ENCODE results near the gene ACE.

Gene ACE

GRCh38 chr17:63442074-63442473 lies 34.8 kb upstream of the ACE start:
- no peak for DNase-seq
- H3K27ac ChIP-seq: peak overlapping the region; percentile 22; the same call in 1 of the 2 replicates
- no peaks in the 10 kb centered on the region for H3K9me3 ChIP-seq (ENCODE audit: severe bottlenecking)
- no peaks in the 10 kb centered on the region for H3K27me3 ChIP-seq (ENCODE audit: insufficient read depth, low read depth, severe bottlenecking)
- no peak for TF ChIP-seq CTCF (IDR thresholded peaks at IDR 0.05; ENCODE audit: low read depth, low read length)
- H3K4me3 ChIP-seq (ENCODE audit: low read depth, low read length): no peak overlapping the region
- no peaks in the 10 kb centered on the region for H3K36me3 ChIP-seq

DNA sequence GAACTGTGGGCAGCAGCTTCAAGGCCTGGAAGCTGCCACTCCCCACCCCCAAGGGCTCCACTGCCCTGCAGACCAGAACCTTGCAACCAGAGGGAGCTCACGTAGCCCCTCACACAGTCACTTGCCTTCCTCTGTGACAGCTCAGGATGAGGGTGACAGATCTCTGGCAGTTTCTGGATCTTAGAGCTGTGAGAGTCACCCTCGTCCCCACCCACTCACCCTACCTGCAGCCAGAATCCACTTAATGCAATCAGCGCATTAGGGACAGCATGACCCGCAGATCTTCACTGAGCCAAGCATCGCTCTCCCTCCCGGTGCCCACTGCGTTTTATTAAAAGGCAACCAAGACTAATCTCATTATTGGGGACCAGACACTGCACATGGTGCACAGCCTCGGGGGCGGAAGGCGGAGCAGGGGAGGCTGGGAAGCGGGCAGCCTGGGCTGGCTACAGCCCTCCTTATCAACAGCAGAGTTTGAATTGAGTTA lies 34.3 kb upstream of the ACE start:
- DNase-seq: peak; percentile 92
- TF ChIP-seq CTCF (IDR thresholded peaks at IDR 0.05; ENCODE audit: low read depth, low read length): peak; percentile 92
- Histone ChIP-seq H3K27me3 (ENCODE audit: insufficient read depth, low read depth, severe bottlenecking) (no peaks in the 10 kb centered on the region), H3K27ac (peak overlapping the region; percentile 41), H3K36me3 (no peaks in the 10 kb centered on the region), H3K9me3 (ENCODE audit: severe bottlenecking) (no peaks in the 10 kb centered on the region), H3K4me3 (ENCODE audit: low read depth, low read length) (no peak overlapping the region)

GRCh38 chr17:63443053-63443452 lies 33.8 kb upstream of the ACE start:
- no peak for DNase-seq
- Histone ChIP-seq H3K27ac (peak overlapping the region; percentile 41), H3K27me3 (ENCODE audit: insufficient read depth, low read depth, severe bottlenecking) (no peaks in the 10 kb centered on the region), H3K36me3 (no peaks in the 10 kb centered on the region), H3K9me3 (ENCODE audit: severe bottlenecking) (no peaks in the 10 kb centered on the region), H3K4me3 (ENCODE audit: low read depth, low read length) (no peak overlapping the region)
- TF ChIP-seq CTCF (IDR thresholded peaks at IDR 0.05; ENCODE audit: low read depth, low read length): no peak

DNA sequence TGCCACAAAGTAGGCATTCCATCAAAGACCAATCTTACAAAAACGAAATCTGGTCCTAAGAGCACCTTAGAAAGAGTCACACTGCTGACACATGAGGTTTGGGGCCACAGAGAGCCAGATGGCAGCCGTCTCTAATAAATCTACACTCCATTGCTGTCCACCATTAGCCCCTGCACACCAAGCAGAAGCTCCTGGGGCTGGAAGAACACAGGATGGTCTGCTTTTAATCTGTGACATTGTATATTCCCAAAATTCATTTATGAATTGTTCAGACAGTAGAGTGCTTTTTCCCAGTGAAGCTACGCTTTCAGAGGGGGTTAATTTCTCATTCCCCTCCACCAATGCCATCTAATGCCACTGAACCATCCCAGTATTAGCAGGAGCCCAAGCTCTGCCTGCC lies 32.4 kb upstream of the ACE start:
- H3K9me3 ChIP-seq (ENCODE audit: severe bottlenecking): no peaks in the 10 kb centered on the region
- no peak overlapping the region for H3K4me3 ChIP-seq (ENCODE audit: low read depth, low read length)

DNA sequence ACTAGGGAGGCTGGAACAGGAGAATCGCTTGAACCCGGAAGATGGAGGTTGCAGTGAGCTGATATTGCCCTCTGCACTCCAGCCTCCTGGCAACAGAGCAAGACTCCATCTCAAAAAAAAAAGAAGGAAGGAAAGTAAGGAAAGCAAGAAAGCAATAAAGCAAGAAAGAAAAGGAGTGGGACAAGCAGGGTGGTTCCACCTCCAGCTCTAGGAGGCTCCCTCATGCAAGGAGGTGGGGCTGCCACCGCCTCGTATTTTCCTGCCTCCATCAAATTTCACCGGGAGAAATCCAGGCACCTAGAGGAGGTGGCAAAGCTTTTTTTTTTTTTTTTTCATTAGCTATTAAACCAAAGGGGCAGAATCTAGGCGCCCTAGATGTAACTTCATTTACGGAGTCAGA lies 31.8 kb upstream of the ACE start:
- DNase-seq: no peak
- TF ChIP-seq CTCF (IDR thresholded peaks at IDR 0.05; ENCODE audit: low read depth, low read length): no peak
- Histone ChIP-seq H3K27me3 (ENCODE audit: insufficient read depth, low read depth, severe bottlenecking) (no peaks in the 10 kb centered on the region), H3K9me3 (ENCODE audit: severe bottlenecking) (no peaks in the 10 kb centered on the region), H3K36me3 (no peaks in the 10 kb centered on the region), H3K27ac (no peak overlapping the region), H3K4me3 (ENCODE audit: low read depth, low read length) (no peak overlapping the region)

More for the DNA sequence above, 32.4 kb upstream of the ACE start:
- no peak for TF ChIP-seq CTCF (IDR thresholded peaks at IDR 0.05; ENCODE audit: low read depth, low read length)
- Histone ChIP-seq H3K27me3 (ENCODE audit: insufficient read depth, low read depth, severe bottlenecking) (no peaks in the 10 kb centered on the region), H3K36me3 (no peaks in the 10 kb centered on the region), H3K27ac (no peak overlapping the region)
- DNase-seq: no peak

GRCh38 chr17:63445571-63445953 lies 31.3 kb upstream of the ACE start:
- no peak for DNase-seq
- Histone ChIP-seq H3K27me3 (ENCODE audit: insufficient read depth, low read depth, severe bottlenecking) (no peaks in the 10 kb centered on the region), H3K36me3 (no peaks in the 10 kb centered on the region), H3K4me3 (ENCODE audit: low read depth, low read length) (peak overlapping the region; percentile 25), H3K9me3 (ENCODE audit: severe bottlenecking) (no peaks in the 10 kb centered on the region), H3K27ac (peak overlapping the region; percentile 49)
- TF ChIP-seq CTCF (IDR thresholded peaks at IDR 0.05; ENCODE audit: low read depth, low read length): no peak

Measured in WERI-Rb-1 (cell line).